ENCODE data around the gene MMAB. TPM values are rescaled to one million over a fixed set of nuclear protein-coding genes. Genes with fewer than 3 reads are reported as not detected.

Gene MMAB
- total and polyA plus RNA-seq, 2 experiments from 2014 or later: 46.6 to 80.8 TPM

DNA sequence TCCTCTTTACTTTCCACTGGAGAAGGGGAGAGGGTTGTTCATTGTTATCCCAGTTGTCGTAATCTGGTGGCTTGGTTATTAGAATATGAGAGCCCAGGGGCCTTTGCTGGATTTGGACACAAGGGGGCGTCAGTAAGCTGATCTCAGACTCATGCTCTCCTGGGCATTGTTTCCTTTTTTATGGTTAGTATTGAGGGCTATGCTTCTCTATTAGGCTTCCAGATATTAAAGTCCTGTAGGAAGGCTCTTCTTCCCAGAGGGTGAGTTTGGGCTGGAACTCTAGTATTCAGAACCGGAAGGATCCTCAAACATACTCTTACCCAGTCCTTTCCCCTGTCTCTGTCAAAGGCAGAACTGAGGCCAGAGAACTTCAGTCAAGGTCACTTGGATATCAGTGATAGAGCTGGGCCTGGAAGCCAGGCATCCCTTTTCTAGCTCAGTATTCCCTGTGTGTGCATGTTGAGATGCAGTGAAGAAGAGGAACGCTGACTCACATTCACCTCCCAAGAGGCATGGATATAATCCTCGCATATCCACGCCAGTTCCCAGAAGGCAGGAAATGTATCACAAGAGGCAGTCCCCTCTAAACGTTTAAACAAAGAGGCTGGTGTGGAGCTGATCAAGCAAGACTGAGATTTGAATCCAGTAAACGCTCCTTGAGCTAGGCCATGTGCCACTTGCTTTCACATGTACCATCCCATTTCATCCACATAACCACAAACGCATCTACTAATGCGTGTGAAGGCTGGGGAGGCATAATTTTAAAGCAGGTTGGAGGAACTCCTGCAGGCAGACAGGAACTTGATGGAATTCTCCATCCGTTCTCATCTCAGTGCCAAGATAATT is 54.3 kb downstream of the MMAB start:
- TF ChIP-seq EZH2 (IDR thresholded peaks at IDR 0.05; ENCODE audit: borderline replicate concordance) (no peak), EZH2phosphoT487 (IDR thresholded peaks at IDR 0.05; ENCODE audit: low read depth, severe bottlenecking, unreplicated experiment) (no peak)
- TF ChIP-seq, protein P1, sequence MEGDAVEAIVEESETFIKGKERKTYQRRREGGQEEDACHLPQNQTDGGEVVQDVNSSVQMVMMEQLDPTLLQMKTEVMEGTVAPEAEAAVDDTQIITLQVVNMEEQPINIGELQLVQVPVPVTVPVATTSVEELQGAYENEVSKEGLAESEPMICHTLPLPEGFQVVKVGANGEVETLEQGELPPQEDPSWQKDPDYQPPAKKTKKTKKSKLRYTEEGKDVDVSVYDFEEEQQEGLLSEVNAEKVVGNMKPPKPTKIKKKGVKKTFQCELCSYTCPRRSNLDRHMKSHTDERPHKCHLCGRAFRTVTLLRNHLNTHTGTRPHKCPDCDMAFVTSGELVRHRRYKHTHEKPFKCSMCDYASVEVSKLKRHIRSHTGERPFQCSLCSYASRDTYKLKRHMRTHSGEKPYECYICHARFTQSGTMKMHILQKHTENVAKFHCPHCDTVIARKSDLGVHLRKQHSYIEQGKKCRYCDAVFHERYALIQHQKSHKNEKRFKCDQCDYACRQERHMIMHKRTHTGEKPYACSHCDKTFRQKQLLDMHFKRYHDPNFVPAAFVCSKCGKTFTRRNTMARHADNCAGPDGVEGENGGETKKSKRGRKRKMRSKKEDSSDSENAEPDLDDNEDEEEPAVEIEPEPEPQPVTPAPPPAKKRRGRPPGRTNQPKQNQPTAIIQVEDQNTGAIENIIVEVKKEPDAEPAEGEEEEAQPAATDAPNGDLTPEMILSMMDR (IDR thresholded peaks at IDR 0.05; ENCODE audit: poor library complexity): peak; percentile 88
- Histone ChIP-seq H3K36me3 (replicated peaks; ENCODE audit: insufficient read depth, low read depth) (no peaks in the 10 kb centered on the region), H3K79me2 (no peaks in the 10 kb centered on the region), H3K9me2 (replicated peaks; ENCODE audit: insufficient read depth) (no peaks in the 10 kb centered on the region), H4K20me1 (ENCODE audit: insufficient read depth, poor library complexity, severe bottlenecking) (no peaks in the 10 kb centered on the region), H3K27me3 (no peaks in the 10 kb centered on the region), H3K4me3 (no peak overlapping the region), H3K9me3 (ENCODE audit: low read depth) (no peaks in the 10 kb centered on the region), H3K27ac (peak overlapping the region; percentile 86), H2AFZ (no peak overlapping the region), H3K4me1 (ENCODE audit: insufficient read depth) (no peaks in the 10 kb centered on the region), H3K4me2 (no peak overlapping the region)
- DNase-seq (ENCODE audit: low spot score): peak; percentile 81
- 54% methylated on average over 11 of the region's 11 CpGs for WGBS (ENCODE audit: low lambda C conversion rate, missing lambda C conversion rate)

DNA sequence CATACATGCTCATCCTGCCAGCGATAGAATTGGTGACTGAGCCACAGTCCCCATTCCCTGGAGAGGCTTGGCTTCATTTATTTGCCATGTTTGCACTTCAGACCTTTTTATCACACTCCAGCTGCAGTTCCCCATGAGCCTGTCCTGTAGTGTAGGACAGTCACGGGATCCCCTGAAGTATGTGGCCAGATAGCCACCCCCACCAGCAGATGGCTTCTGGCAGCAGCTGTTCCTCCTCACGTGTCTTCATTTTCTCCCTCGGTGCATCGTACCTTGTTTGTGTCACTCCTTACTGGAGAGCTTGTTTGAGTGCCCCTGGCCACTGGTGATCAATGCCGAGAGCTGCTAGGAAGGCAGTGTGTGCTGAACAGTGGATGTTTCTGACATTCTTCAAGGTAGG is 55.7 kb downstream of the MMAB start:
- Histone ChIP-seq H3K27ac (peak overlapping the region; percentile 86), H3K4me3 (no peak overlapping the region), H4K20me1 (ENCODE audit: insufficient read depth, poor library complexity, severe bottlenecking) (no peaks in the 10 kb centered on the region), H3K79me2 (no peaks in the 10 kb centered on the region), H3K27me3 (no peaks in the 10 kb centered on the region), H3K4me2 (no peak overlapping the region), H3K4me1 (ENCODE audit: insufficient read depth) (no peaks in the 10 kb centered on the region), H3K36me3 (replicated peaks; ENCODE audit: insufficient read depth, low read depth) (no peaks in the 10 kb centered on the region), H3K9me2 (replicated peaks; ENCODE audit: insufficient read depth) (no peaks in the 10 kb centered on the region), H2AFZ (no peak overlapping the region), H3K9me3 (ENCODE audit: low read depth) (no peaks in the 10 kb centered on the region)
- no peak for DNase-seq (ENCODE audit: low spot score)
- no peak for TF ChIP-seq EZH2 (IDR thresholded peaks at IDR 0.05; ENCODE audit: borderline replicate concordance)
- no peak for TF ChIP-seq EZH2phosphoT487 (IDR thresholded peaks at IDR 0.05; ENCODE audit: low read depth, severe bottlenecking, unreplicated experiment)
- TF ChIP-seq, protein P1 (IDR thresholded peaks at IDR 0.05; ENCODE audit: poor library complexity): no peak
- 77% methylated on average over 6 of the region's 6 CpGs for WGBS (ENCODE audit: low lambda C conversion rate, missing lambda C conversion rate)

DNA sequence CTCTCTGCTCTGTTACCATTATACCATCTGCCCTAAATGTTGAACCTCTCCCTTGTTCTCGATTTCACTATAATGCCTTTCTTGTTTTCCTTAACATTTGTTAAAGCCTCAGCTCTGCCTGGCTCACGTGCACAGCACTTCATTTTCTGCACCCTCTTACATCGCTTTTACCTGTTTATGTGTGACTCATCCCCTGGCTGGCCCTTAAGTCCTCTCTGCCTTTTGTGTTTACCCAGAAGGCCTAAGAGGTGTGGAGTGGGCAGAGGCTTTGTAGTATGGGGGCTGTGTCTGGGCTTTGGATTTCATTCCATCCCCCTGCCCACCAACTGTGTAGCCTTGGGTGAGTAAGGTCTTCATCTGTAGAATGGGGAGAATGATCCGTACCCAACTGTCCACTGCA is 59.3 kb downstream of the MMAB start:
- no peak overlapping the region for H3K27ac ChIP-seq
- TF ChIP-seq EZH2 (IDR thresholded peaks at IDR 0.05; ENCODE audit: borderline replicate concordance) (no peak), EZH2phosphoT487 (IDR thresholded peaks at IDR 0.05; ENCODE audit: low read depth, severe bottlenecking, unreplicated experiment) (no peak)
- TF ChIP-seq, protein P1 (IDR thresholded peaks at IDR 0.05; ENCODE audit: poor library complexity): no peak
- no peaks in the 10 kb centered on the region for H3K4me1 ChIP-seq (ENCODE audit: insufficient read depth)
- DNase-seq (ENCODE audit: low spot score): no peak
- WGBS (ENCODE audit: low lambda C conversion rate, missing lambda C conversion rate): 88% methylated on average over 4 of the region's 4 CpGs
- H2AFZ ChIP-seq: no peak overlapping the region
- no peaks in the 10 kb centered on the region for H3K9me3 ChIP-seq (ENCODE audit: low read depth)
- H3K4me2 ChIP-seq: no peak overlapping the region
- H3K79me2 ChIP-seq: no peaks in the 10 kb centered on the region
- no peaks in the 10 kb centered on the region for H4K20me1 ChIP-seq (ENCODE audit: insufficient read depth, poor library complexity, severe bottlenecking)
- no peak overlapping the region for H3K4me3 ChIP-seq
- no peaks in the 10 kb centered on the region for H3K36me3 ChIP-seq (replicated peaks; ENCODE audit: insufficient read depth, low read depth)
- no peaks in the 10 kb centered on the region for H3K9me2 ChIP-seq (replicated peaks; ENCODE audit: insufficient read depth)
- no peaks in the 10 kb centered on the region for H3K27me3 ChIP-seq

Data from hepatocyte (in vitro differentiated cells).